Measurements from ENCODE around the gene TSPAN1.

Gene TSPAN1

GRCh38 chr1:46190539-46190938 is 15.7 kb downstream of the TSPAN1 start:
- Histone ChIP-seq H2AFZ (ENCODE audit: low read length) (no peak overlapping the region), H3K36me3 (ENCODE audit: insufficient read depth, low read length) (peaks cover 4% of the 10 kb centered on the region; the same call in 1 of the 2 replicates), H3F3A (ENCODE audit: low read depth) (no peaks in the 10 kb centered on the region), H3K9me3 (ENCODE audit: insufficient read depth, low read depth, low read length) (no peaks in the 10 kb centered on the region), H3K79me2 (ENCODE audit: insufficient read depth, low read length) (no peaks in the 10 kb centered on the region), H3K27me3 (ENCODE audit: insufficient read depth, low read length, poor library complexity, severe bottlenecking) (no peaks in the 10 kb centered on the region), H3K4me2 (ENCODE audit: low read depth, low read length, poor library complexity, severe bottlenecking) (no peak overlapping the region), H3K4me3 (ENCODE audit: low read length, poor library complexity, severe bottlenecking) (no peak overlapping the region), H3K9ac (ENCODE audit: low read depth, low read length, poor library complexity, severe bottlenecking) (no peak overlapping the region), H3K4me1 (ENCODE audit: insufficient read depth, low read length, poor library complexity, severe bottlenecking) (no peaks in the 10 kb centered on the region), H4K20me1 (ENCODE audit: insufficient read depth, low read length, poor library complexity, severe bottlenecking) (no peaks in the 10 kb centered on the region), H3K9me2 (replicated peaks; ENCODE audit: low read depth, low read length) (no peaks in the 10 kb centered on the region)
- TF ChIP-seq EZH2phosphoT487 (IDR thresholded peaks at IDR 0.05; ENCODE audit: borderline replicate concordance) = no peak
- TF ChIP-seq CTCF (conservative IDR thresholded peaks at IDR 0.05; ENCODE audit: low read length) = no peak

GRCh38 chr1:46191033-46191701 is 16.3 kb downstream of the TSPAN1 start:
- no peak overlapping the region for H3K4me2 ChIP-seq (ENCODE audit: low read depth, low read length, poor library complexity, severe bottlenecking)
- no peaks in the 10 kb centered on the region for H3K9me2 ChIP-seq (replicated peaks; ENCODE audit: low read depth, low read length)
- peaks cover 4% of the 10 kb centered on the region; the same call in 1 of the 2 replicates for H3K36me3 ChIP-seq (ENCODE audit: insufficient read depth, low read length)
- H2AFZ ChIP-seq (ENCODE audit: low read length) = no peak overlapping the region
- TF ChIP-seq EZH2phosphoT487 (IDR thresholded peaks at IDR 0.05; ENCODE audit: borderline replicate concordance) = no peak
- no peak for TF ChIP-seq CTCF (conservative IDR thresholded peaks at IDR 0.05; ENCODE audit: low read length)
- no peaks in the 10 kb centered on the region for H3K79me2 ChIP-seq (ENCODE audit: insufficient read depth, low read length)
- H3K4me3 ChIP-seq (ENCODE audit: low read length, poor library complexity, severe bottlenecking) = no peak overlapping the region
- H4K20me1 ChIP-seq (ENCODE audit: insufficient read depth, low read length, poor library complexity, severe bottlenecking) = no peaks in the 10 kb centered on the region
- H3K9ac ChIP-seq (ENCODE audit: low read depth, low read length, poor library complexity, severe bottlenecking) = no peak overlapping the region
- no peaks in the 10 kb centered on the region for H3K9me3 ChIP-seq (ENCODE audit: insufficient read depth, low read depth, low read length)
- H3K4me1 ChIP-seq (ENCODE audit: insufficient read depth, low read length, poor library complexity, severe bottlenecking) = no peaks in the 10 kb centered on the region
- no peaks in the 10 kb centered on the region for H3F3A ChIP-seq (ENCODE audit: low read depth)
- no peaks in the 10 kb centered on the region for H3K27me3 ChIP-seq (ENCODE audit: insufficient read depth, low read length, poor library complexity, severe bottlenecking)

GRCh38 chr1:46192171-46192570 is 17.3 kb downstream of the TSPAN1 start:
- no peak overlapping the region for H3K9ac ChIP-seq (ENCODE audit: low read depth, low read length, poor library complexity, severe bottlenecking)
- no peak overlapping the region for H3K4me3 ChIP-seq (ENCODE audit: low read length, poor library complexity, severe bottlenecking)
- no peak overlapping the region for H2AFZ ChIP-seq (ENCODE audit: low read length)
- H3K27me3 ChIP-seq (ENCODE audit: insufficient read depth, low read length, poor library complexity, severe bottlenecking) = no peaks in the 10 kb centered on the region
- H3K9me2 ChIP-seq (replicated peaks; ENCODE audit: low read depth, low read length) = no peaks in the 10 kb centered on the region
- no peak overlapping the region for H3K4me2 ChIP-seq (ENCODE audit: low read depth, low read length, poor library complexity, severe bottlenecking)
- peaks cover 4% of the 10 kb centered on the region; the same call in 1 of the 2 replicates for H3K36me3 ChIP-seq (ENCODE audit: insufficient read depth, low read length)
- TF ChIP-seq CTCF (conservative IDR thresholded peaks at IDR 0.05; ENCODE audit: low read length) (no peak), EZH2phosphoT487 (IDR thresholded peaks at IDR 0.05; ENCODE audit: borderline replicate concordance) (no peak)
- no peaks in the 10 kb centered on the region for H3F3A ChIP-seq (ENCODE audit: low read depth)
- no peaks in the 10 kb centered on the region for H4K20me1 ChIP-seq (ENCODE audit: insufficient read depth, low read length, poor library complexity, severe bottlenecking)
- H3K9me3 ChIP-seq (ENCODE audit: insufficient read depth, low read depth, low read length) = no peaks in the 10 kb centered on the region
- peaks cover 2% of the 10 kb centered on the region; the same call in 1 of the 2 replicates for H3K79me2 ChIP-seq (ENCODE audit: insufficient read depth, low read length)
- peaks cover 4% of the 10 kb centered on the region for H3K4me1 ChIP-seq (ENCODE audit: insufficient read depth, low read length, poor library complexity, severe bottlenecking)
